GM12878 (cell line): ENCODE data around the gene PDLIM4. TPM values are rescaled to one million over a fixed set of nuclear protein-coding genes. Genes with fewer than 3 reads are reported as not detected.

Experiments
- ATAC-seq: fragments of 200-7000 bp; cut with Tn5 transposase; 3 replicates; pipeline ENCODE4 v1.9.1; 2020; ENCODE audit warnings: mild to moderate bottlenecking, moderate library complexity
- BruUV-seq: library from RNA; stranded (reverse); fragments of 400-500 nt; replicated peaks from 2 replicates; lab custom pipeline; 2021; lab: Mats Ljungman, UMichigan
- CTCF ChIA-PET: fragments of 300-600 bp; sonication (Branson Sonifier 250); formaldehyde crosslinking; extraction: SDS; loops from one replicate; lab custom pipeline; 2021; ENCODE audit warnings: inconsistent platforms; lab: Yijun Ruan, JAX
- POLR2A ChIA-PET: fragments of 350-600 bp; formaldehyde crosslinking; extraction: SDS; loops from one replicate; lab custom pipeline; 2021; ENCODE audit warnings: inconsistent platforms; lab: Charles Lee
- RAD21 ChIA-PET: fragments of 300-600 bp; sonication (Branson Sonifier 250); formaldehyde crosslinking; loops from one replicate; lab custom pipeline; 2023; ENCODE audit warnings: antibody characterized with exemption; ENCODE audit not compliant: unreplicated experiment; lab: Charles Lee
- SMC1A ChIA-PET: fragments of 300-600 bp; sonication (Branson Sonifier 250); formaldehyde crosslinking; loops from one replicate; lab custom pipeline; 2023; ENCODE audit not compliant: unreplicated experiment, uncharacterized antibody; lab: Charles Lee
- DNase-seq: peaks from one replicate; pipeline ENCODE4 v3.0.0-alpha.2; 2011; ENCODE audit warnings: low read depth, low spot score
- FAIRE-seq: peaks from 3 replicates; lab custom pipeline; 2011; peaks lifted over from hg19 to GRCh38; lab: Jason Lieb, UNC
- H2AFZ ChIP-seq: 2 replicates; pipeline ENCODE4 v1.6.0; 2011; ENCODE audit warnings: low read depth, low read length, control low read depth; ENCODE audit not compliant: control insufficient read depth
- H3K27ac ChIP-seq: 2 replicates; pipeline ENCODE4 v1.5.1; 2011; ENCODE audit warnings: control low read depth; ENCODE audit not compliant: control insufficient read depth, insufficient read depth
- H3K27me3 ChIP-seq, 2 experiments: replicated peaks in 1 of 2; 2 replicates each; pipeline versions ENCODE4 v1.6.0 to v1.6.1; 2011; ENCODE audit warnings: low read length in 1 of 2; ENCODE audit not compliant: control insufficient read depth in 2 of 2, insufficient read depth in 2 of 2
- H3K36me3 ChIP-seq, 2 experiments: 2 replicates each; pipeline ENCODE4 v1.5.1; 2011; ENCODE audit warnings: low read length in 1 of 2; ENCODE audit not compliant: control insufficient read depth in 2 of 2, insufficient read depth in 2 of 2
- H3K4me1 ChIP-seq: 2 replicates; pipeline ENCODE4 v1.6.1; 2011; ENCODE audit warnings: mild to moderate bottlenecking, low read length, moderate library complexity, mixed read lengths; ENCODE audit not compliant: control insufficient read depth, insufficient read depth
- H3K4me2 ChIP-seq: 2 replicates; pipeline ENCODE4 v1.6.0; 2011; ENCODE audit warnings: control low read depth; ENCODE audit not compliant: control insufficient read depth, insufficient read depth
- H3K4me3 ChIP-seq: fragments of 200-600 bp; sonication (generic); 2 replicates; pipeline ENCODE4 v1.5.1; 2016
- H3K79me2 ChIP-seq: 2 replicates; pipeline ENCODE4 v1.6.0; 2011; ENCODE audit warnings: low read length; ENCODE audit not compliant: control insufficient read depth, insufficient read depth
- H3K9ac ChIP-seq: 2 replicates; pipeline ENCODE4 v1.8.0; 2011; ENCODE audit warnings: low read length, control low read depth, mixed read lengths; ENCODE audit not compliant: control insufficient read depth, insufficient read depth
- H3K9me3 ChIP-seq: replicated peaks from 3 replicates; pipeline ENCODE4 v1.5.1; 2011; ENCODE audit warnings: mild to moderate bottlenecking, low read length; ENCODE audit not compliant: control insufficient read depth, insufficient read depth
- H4K20me1 ChIP-seq: 2 replicates; pipeline ENCODE4 v1.6.0; 2011; ENCODE audit not compliant: control insufficient read depth, insufficient read depth
- ASH2L ChIP-seq: fragments of 300-600, 200-600 bp; sonication (generic); IDR thresholded peaks from 2 replicates; pipeline ENCODE4 v1.6.1; 2017; ENCODE audit warnings: low read depth, mild to moderate bottlenecking, borderline replicate concordance
- CBX5 ChIP-seq: sonication (generic); IDR thresholded peaks from 2 replicates; pipeline ENCODE4 v1.6.1; 2016; ENCODE audit warnings: low read depth, moderate library complexity, mild to moderate bottlenecking, inconsistent platforms
- CHD2 ChIP-seq: IDR thresholded peaks from 2 replicates; pipeline ENCODE4 v1.6.1; 2011; ENCODE audit warnings: low read depth, low read length, improper control_type of control experiment, borderline replicate concordance
- CREM ChIP-seq: IDR thresholded peaks from 2 replicates; pipeline ENCODE4 v1.6.1; 2014; ENCODE audit warnings: antibody characterized with exemption, low read depth
- HDAC2 ChIP-seq: fragments of 200-600 bp; sonication (generic); IDR thresholded peaks from 2 replicates; pipeline ENCODE4 v1.6.1; 2017
- IKZF2 ChIP-seq, 2 experiments: fragments of 450-650 bp; IDR thresholded peaks; 2 replicates each; pipeline ENCODE4 v1.6.1; 2017; ENCODE audit warnings: mild to moderate bottlenecking in 2 of 2, moderate library complexity in 2 of 2
- MTA2 ChIP-seq: fragments of 450-650 bp; IDR thresholded peaks from 2 replicates; pipeline ENCODE4 v1.6.1; 2016; ENCODE audit warnings: low read depth, mild to moderate bottlenecking, moderate library complexity
- RAD51 ChIP-seq: fragments of 450-650 bp; IDR thresholded peaks from 2 replicates; pipeline ENCODE4 v1.6.1; 2016; ENCODE audit warnings: moderate library complexity, mild to moderate bottlenecking, inconsistent platforms
- RFX5 ChIP-seq: IDR thresholded peaks from 2 replicates; pipeline ENCODE4 v1.6.1; 2011; ENCODE audit warnings: low read depth, low read length, improper control_type of control experiment
- WRNIP1 ChIP-seq: IDR thresholded peaks from 2 replicates; pipeline ENCODE4 v1.6.1; 2011; ENCODE audit warnings: low read depth, low read length, improper control_type of control experiment, borderline replicate concordance
- ZNF622 ChIP-seq: fragments of 450-650 bp; IDR thresholded peaks from 2 replicates; pipeline ENCODE4 v1.6.1; 2017; ENCODE audit warnings: mild to moderate bottlenecking, inconsistent platforms
- whole genome bisulfite sequencing: methylation state at CpG from one replicate; pipeline ENCODE4 v1.1.6; 2016; ENCODE audit warnings: low lambda C conversion rate; ENCODE audit not compliant: insufficient replicate concordance, insufficient coverage; ENCODE audit errors: missing lambda C conversion rate; 5-methylcytosine and 5-hydroxymethylcytosine counted together
- in situ Hi-C: fragments of 300-500 bp; cut with MboI; formaldehyde crosslinking; loops from 9 replicates; pipeline ENCODE4 v1.14.3; 2018; ENCODE audit warnings: mixed read lengths
- intact Hi-C: fragments of 100-400 bp; cut with micrococcal nuclease; formaldehyde crosslinking; loops from one replicate; pipeline ENCODE4 v1.14.2; 2022; ENCODE audit not compliant: unreplicated experiment
- polyA plus RNA-seq, 11 experiments: library from polyadenylated mRNA; depleted of rRNA in 4 of 11; unstranded in 6 of 11; stranded (reverse) in 5 of 11; fragments of >200 nt; fragmentation: Nextera tagmentation in 4 of 11; fragmentation: Illumina TruSeq in 1 of 11; extraction: Ambion mirVana in 4 of 11; extraction: Trizol in 1 of 11; gene quantifications; 1 replicate in 1 of 11; 2 replicates in 10 of 11; pipeline versions ENCODE4 v1.2.1 to v1.2.3, GENCODE V29; 2011 to 2016; ENCODE audit warnings: inconsistent platforms in 2 of 11, missing spikeins in 2 of 11, low read depth in 1 of 11
- total RNA-seq, 4 experiments: library from RNA; depleted of rRNA in 3 of 4; stranded (reverse); fragments of >200 nt in 3 of 4; fragmentation: Illumina TruSeq in 1 of 4; extraction: Trizol in 1 of 4; gene quantifications; 2 replicates each; pipeline versions ENCODE4 v1.2.1 to v1.2.3, GENCODE V29; 2013 to 2021
- TF ChIP-seq, protein P1 (sequence below): fragments of 450-650 bp; IDR thresholded peaks from 2 replicates; pipeline ENCODE4 v1.6.1; 2016; ENCODE audit warnings: mild to moderate bottlenecking
- TF ChIP-seq, protein P2 (sequence below): fragments of 450-650 bp; IDR thresholded peaks from 2 replicates; pipeline ENCODE4 v1.6.1; 2017; ENCODE audit warnings: low read depth, mild to moderate bottlenecking, moderate library complexity

Gene PDLIM4
- total and polyA plus RNA-seq, 10 of the 15 experiments (the other 5 are each of a cell fraction or from before 2014, with no cell fraction given): 0.13 to 1.7 (median 0.39) TPM; not detected in 3

DNA sequence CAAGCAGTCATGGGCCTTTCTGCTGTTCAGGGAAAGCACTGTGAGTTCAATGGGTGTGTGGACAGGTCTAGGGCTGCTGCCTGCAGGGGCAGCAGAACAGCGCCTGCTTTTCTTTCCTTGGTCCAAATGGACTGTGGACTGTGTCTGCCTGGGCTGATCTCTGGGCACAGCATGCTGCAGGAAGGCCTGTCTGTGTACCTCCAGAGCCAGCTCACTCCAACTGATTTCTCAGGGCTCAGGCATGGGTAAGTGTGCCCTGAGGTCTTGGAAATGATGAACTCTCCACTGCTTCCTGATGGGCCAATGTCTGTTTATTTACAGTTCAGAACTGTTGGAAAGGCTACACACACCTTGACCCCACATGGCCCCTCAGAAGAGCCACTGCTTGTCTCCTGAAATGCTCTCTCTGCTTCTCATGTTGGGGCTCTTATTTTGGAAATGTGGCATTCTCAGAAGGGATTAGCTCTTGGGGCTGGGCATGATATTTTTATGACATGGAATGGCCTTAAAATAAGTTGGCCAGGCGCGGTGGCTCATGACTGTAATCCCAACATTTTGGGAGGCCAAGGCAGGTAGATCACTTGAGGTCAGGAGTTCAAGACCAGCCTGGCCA is 63.7 kb downstream of the PDLIM4 start (continued):
- TF ChIP-seq, protein P1, sequence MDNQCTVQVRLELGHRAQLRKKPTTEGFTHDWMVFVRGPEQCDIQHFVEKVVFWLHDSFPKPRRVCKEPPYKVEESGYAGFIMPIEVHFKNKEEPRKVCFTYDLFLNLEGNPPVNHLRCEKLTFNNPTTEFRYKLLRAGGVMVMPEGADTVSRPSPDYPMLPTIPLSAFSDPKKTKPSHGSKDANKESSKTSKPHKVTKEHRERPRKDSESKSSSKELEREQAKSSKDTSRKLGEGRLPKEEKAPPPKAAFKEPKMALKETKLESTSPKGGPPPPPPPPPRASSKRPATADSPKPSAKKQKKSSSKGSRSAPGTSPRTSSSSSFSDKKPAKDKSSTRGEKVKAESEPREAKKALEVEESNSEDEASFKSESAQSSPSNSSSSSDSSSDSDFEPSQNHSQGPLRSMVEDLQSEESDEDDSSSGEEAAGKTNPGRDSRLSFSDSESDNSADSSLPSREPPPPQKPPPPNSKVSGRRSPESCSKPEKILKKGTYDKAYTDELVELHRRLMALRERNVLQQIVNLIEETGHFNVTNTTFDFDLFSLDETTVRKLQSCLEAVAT: no peak
- TF ChIP-seq HDAC2 (no peak), CREM (no peak), WRNIP1 (no peak), ASH2L (no peak)

DNA sequence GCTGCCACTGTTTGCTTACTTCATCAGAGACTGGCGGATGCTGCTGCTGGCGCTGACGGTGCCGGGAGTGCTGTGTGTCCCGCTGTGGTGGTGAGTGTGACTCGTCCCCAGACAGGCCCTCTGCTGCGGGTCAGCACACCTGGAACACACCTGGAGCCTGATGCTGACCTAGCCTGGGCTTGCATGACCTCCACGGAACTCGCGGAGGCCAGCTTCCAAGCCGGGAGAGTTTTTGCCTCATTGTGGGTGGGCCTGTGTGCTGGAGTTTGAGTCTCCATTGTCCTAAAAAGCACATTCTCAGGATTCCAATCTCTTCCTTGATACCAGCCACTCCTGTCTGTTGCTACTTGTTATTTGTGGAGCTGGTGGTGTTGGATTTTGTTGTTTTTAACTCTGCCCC is 64.8 kb downstream of the PDLIM4 start:
- Histone ChIP-seq H3K4me2 (no peak overlapping the region), H3K4me1 (no peaks in the 10 kb centered on the region), H3K4me3 (no peak overlapping the region), H3K9me3 (no peaks in the 10 kb centered on the region), H3K79me2 (no peaks in the 10 kb centered on the region)
- 76% methylated on average over 11 of the region's 11 CpGs for WGBS
- FAIRE-seq: no peak
- TF ChIP-seq CBX5 (no peak), ZNF622 (no peak), RFX5 (no peak), MTA2 (no peak), RAD51 (no peak), IKZF2 (IDR thresholded peaks at IDR 0.05) (no peak), CHD2 (no peak)
- TF ChIP-seq, protein P2, sequence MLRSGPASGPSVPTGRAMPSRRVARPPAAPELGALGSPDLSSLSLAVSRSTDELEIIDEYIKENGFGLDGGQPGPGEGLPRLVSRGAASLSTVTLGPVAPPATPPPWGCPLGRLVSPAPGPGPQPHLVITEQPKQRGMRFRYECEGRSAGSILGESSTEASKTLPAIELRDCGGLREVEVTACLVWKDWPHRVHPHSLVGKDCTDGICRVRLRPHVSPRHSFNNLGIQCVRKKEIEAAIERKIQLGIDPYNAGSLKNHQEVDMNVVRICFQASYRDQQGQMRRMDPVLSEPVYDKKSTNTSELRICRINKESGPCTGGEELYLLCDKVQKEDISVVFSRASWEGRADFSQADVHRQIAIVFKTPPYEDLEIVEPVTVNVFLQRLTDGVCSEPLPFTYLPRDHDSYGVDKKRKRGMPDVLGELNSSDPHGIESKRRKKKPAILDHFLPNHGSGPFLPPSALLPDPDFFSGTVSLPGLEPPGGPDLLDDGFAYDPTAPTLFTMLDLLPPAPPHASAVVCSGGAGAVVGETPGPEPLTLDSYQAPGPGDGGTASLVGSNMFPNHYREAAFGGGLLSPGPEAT: no peak
- TF ChIP-seq, all 136 proteins: peak for 0
- DNase-seq (no peak), ATAC-seq (no peak)
- POLR2A ChIA-PET: no interaction called here
- SMC1A ChIA-PET: no interaction called here
- H3K27me3 ChIP-seq: peaks cover 0 to 2% of the 10 kb centered on the region in 2 experiments; a peak in 1 of 4 replicates
- no peak overlapping the region for H2AFZ ChIP-seq
- in situ Hi-C loops (no loop called here), intact Hi-C loops (no loop called here)
- H3K36me3 ChIP-seq: no peaks in the 10 kb centered on the region
- no peak overlapping the region for H3K9ac ChIP-seq
- BruUV-seq: no TSS peak
- CTCF ChIA-PET: interaction anchor here (1.5 kb wide), 1 partner anchor 85 kb away, joined by 6 read pairs; no protein-coding TSS in a partner anchor
- H3K27ac ChIP-seq: no peak overlapping the region
- H4K20me1 ChIP-seq: no peaks in the 10 kb centered on the region
- RAD21 ChIA-PET: no interaction called here
